ENCODE measurements around the gene ATG9A.

The ATG9A gene

DNA sequence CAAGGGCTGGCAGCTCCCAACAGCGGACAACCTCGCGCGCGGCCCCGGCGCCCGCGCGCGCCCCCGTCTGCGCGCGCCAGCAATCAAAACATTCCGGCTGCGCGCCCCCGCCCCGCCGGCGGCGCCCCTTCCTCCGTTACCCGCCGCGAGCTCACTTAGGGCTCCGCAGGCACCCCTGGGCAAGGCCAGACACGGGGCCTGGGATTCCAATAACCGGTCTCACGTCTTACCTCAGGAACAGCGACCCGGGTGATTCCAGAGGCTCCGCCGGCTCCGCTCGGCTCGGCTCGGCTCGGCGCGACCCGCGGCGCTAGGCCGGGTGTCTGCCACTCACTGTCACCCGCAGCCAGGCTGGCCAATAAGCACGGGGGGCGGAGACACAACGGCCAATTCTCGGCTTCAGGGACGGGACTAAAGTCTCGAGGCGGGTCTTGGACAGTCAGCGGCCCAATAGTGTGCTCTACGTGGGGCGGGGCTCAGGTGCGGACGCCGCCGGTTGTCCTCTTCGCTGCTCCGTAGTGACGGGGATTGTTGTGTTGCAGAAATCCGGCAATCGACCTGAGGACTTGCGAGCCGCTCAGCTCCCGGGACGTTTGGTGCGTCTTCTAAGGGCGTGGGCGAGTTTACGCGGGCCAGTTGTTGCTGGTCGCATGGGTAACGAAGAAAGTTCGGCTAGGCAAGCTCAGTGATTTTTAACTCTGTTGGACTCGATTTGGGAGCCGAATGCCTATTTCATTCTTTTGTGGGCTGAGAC lies at the start of gene ATG9A, which contains the start of gene ANKZF1 (continued):
- peak; percentile 52; the same call in 1 of the 2 replicates for TF ChIP-seq ZNF600 (tag by site-specific recombination; IDR thresholded peaks at IDR 0.05)
- no peak for TF ChIP-seq ZNF747 (tag by site-specific recombination; IDR thresholded peaks at IDR 0.05)
- TF ChIP-seq ZNF2 (tag by site-specific recombination; IDR thresholded peaks at IDR 0.05): 0 out of 2 replicates have a peak, but pooled peaks have one; percentile 57
- TF ChIP-seq, protein P1, sequence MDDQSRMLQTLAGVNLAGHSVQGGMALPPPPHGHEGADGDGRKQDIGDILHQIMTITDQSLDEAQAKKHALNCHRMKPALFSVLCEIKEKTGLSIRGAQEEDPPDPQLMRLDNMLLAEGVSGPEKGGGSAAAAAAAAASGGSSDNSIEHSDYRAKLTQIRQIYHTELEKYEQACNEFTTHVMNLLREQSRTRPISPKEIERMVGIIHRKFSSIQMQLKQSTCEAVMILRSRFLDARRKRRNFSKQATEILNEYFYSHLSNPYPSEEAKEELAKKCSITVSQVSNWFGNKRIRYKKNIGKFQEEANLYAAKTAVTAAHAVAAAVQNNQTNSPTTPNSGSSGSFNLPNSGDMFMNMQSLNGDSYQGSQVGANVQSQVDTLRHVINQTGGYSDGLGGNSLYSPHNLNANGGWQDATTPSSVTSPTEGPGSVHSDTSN (CRISPR knock-in tag; IDR thresholded peaks at IDR 0.05): peak; percentile 99
- no peak for TF ChIP-seq GLI4 (tag by site-specific recombination; IDR thresholded peaks at IDR 0.05)
- TF ChIP-seq ZNF561 (tag by site-specific recombination; IDR thresholded peaks at IDR 0.05; ENCODE audit: borderline replicate concordance): peak; percentile 32; the same call in 1 of the 2 replicates
- peak; percentile 33 for TF ChIP-seq EGR2 (tag by site-specific recombination; IDR thresholded peaks at IDR 0.05; ENCODE audit: low read depth)
- TF ChIP-seq, protein P2, sequence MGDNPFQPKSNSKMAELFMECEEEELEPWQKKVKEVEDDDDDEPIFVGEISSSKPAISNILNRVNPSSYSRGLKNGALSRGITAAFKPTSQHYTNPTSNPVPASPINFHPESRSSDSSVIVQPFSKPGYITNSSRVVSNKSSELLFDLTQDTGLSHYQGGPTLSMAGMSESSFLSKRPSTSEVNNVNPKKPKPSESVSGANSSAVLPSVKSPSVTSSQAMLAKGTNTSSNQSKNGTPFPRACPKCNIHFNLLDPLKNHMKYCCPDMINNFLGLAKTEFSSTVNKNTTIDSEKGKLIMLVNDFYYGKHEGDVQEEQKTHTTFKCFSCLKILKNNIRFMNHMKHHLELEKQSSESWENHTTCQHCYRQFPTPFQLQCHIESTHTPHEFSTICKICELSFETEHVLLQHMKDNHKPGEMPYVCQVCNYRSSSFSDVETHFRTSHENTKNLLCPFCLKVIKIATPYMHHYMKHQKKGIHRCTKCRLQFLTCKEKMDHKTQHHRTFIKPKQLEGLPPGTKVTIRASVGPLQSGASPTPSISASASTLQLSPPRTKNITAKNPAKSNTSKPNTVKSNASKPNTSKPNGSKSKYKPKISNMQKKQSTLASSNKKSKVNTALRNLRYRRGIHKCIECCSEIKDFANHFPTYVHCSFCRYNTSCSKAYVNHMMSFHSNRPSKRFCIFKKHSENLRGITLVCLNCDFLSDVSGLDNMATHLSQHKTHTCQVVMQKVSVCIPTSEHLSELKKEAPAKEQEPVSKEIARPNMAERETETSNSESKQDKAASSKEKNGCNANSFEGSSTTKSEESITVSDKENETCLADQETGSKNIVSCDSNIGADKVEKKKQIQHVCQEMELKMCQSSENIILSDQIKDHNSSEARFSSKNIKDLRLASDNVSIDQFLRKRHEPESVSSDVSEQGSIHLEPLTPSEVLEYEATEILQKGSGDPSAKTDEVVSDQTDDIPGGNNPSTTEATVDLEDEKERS (tag by site-specific recombination; IDR thresholded peaks at IDR 0.05): no peak

DNA sequence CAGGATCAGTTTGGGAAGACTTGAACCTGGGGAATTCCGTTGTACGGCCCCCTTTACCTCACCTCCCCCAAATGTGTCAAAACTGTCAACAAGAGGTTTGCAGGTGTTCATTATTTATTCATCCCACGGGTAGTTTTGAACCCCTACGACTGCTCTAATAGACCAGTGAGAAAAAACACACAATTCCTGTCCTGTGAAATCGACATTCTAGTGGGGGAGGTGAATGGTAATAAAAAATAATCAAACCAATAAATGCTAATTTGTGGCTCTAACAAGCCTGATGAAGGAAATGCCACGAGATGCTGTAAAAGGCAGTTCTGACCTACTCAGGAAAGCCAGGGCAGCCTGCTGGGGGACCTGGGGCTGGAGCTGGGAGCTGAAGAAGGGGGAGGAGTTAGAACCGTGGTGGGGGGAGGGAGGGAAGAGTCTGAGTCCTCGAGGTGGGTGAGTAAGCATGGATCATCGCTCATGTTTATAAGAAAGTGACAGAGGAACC lies 49.3 kb upstream of the ATG9A start:
- Histone ChIP-seq H3K27ac (ENCODE audit: extremely low read depth, low read depth, low read length) (peak overlapping the region; percentile 45), H3K36me3 (ENCODE audit: control insufficient read depth in 2 of 2, insufficient read depth in 1 of 2, low read length in 2 of 2) (peaks cover 0 to 35% of the 10 kb centered on the region in 2 experiments; a peak in 1 of 3 replicates), H3K4me3 (ENCODE audit: low read depth, low read length) (peak overlapping the region; percentile 54), H3K9me3 (ENCODE audit: control insufficient read depth, insufficient read depth, low read depth, low read length) (no peaks in the 10 kb centered on the region), H3K4me1 (ENCODE audit: control insufficient read depth, insufficient read depth, low read length) (peaks cover 6% of the 10 kb centered on the region)
- ChIA-PET CTCF (interaction anchor here (0.6 to 15.0 kb wide), 18 partner anchors 8 to 1007 kb away, joined by 3 to 297 read pairs (median 4); partner anchors contain the start of genes GLB1L, STK16, TUBA4A and TUBA4B), POLR2A (interaction anchor here (0.6 to 1.8 kb wide), 15 partner anchors 13 to 102 kb away, joined by 3 to 18 read pairs (median 6); partner anchors contain the start of genes ABCB6, ANKZF1, ATG9A and CNPPD1)
- TF ChIP-seq FEZF1 (tag by site-specific recombination; IDR thresholded peaks at IDR 0.05) (peak; percentile 50), ZNF707 (tag by site-specific recombination; IDR thresholded peaks at IDR 0.05) (no peak), SCRT1 (tag by site-specific recombination; IDR thresholded peaks at IDR 0.05; ENCODE audit: borderline replicate concordance) (no peak), ZNF366 (tag by site-specific recombination; conservative IDR thresholded peaks at IDR 0.05) (peak; percentile 86), ZBTB17 (tag by site-specific recombination; IDR thresholded peaks at IDR 0.05) (peak; percentile 58; the same call in 1 of the 2 replicates), ZFP69B (tag by site-specific recombination; IDR thresholded peaks at IDR 0.05) (no peak), ZNF335 (tag by site-specific recombination; conservative IDR thresholded peaks at IDR 0.05) (peak; percentile 79), ZEB2 (tag by site-specific recombination; IDR thresholded peaks at IDR 0.05) (no peak), TRIM28 (IDR thresholded peaks at IDR 0.05; ENCODE audit: borderline replicate concordance, low read length) (no peak), ZNF747 (tag by site-specific recombination; IDR thresholded peaks at IDR 0.05) (no peak), PRDM1 (tag by site-specific recombination; IDR thresholded peaks at IDR 0.05) (peak; percentile 77), ZNF2 (tag by site-specific recombination; IDR thresholded peaks at IDR 0.05) (no peak), ZNF391 (tag by site-specific recombination; IDR thresholded peaks at IDR 0.05; ENCODE audit: borderline replicate concordance, low read depth) (no peak), ZNF155 (tag by site-specific recombination; IDR thresholded peaks at IDR 0.05) (no peak), ZNF324 (tag by site-specific recombination; IDR thresholded peaks at IDR 0.05) (no peak)
- TF ChIP-seq, protein P3, sequence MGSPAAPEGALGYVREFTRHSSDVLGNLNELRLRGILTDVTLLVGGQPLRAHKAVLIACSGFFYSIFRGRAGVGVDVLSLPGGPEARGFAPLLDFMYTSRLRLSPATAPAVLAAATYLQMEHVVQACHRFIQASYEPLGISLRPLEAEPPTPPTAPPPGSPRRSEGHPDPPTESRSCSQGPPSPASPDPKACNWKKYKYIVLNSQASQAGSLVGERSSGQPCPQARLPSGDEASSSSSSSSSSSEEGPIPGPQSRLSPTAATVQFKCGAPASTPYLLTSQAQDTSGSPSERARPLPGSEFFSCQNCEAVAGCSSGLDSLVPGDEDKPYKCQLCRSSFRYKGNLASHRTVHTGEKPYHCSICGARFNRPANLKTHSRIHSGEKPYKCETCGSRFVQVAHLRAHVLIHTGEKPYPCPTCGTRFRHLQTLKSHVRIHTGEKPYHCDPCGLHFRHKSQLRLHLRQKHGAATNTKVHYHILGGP (tag by site-specific recombination; IDR thresholded peaks at IDR 0.05): no peak
- TF ChIP-seq, protein P4, sequence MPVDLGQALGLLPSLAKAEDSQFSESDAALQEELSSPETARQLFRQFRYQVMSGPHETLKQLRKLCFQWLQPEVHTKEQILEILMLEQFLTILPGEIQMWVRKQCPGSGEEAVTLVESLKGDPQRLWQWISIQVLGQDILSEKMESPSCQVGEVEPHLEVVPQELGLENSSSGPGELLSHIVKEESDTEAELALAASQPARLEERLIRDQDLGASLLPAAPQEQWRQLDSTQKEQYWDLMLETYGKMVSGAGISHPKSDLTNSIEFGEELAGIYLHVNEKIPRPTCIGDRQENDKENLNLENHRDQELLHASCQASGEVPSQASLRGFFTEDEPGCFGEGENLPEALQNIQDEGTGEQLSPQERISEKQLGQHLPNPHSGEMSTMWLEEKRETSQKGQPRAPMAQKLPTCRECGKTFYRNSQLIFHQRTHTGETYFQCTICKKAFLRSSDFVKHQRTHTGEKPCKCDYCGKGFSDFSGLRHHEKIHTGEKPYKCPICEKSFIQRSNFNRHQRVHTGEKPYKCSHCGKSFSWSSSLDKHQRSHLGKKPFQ (tag by site-specific recombination; IDR thresholded peaks at IDR 0.05): no peak
- TF ChIP-seq, protein P5, sequence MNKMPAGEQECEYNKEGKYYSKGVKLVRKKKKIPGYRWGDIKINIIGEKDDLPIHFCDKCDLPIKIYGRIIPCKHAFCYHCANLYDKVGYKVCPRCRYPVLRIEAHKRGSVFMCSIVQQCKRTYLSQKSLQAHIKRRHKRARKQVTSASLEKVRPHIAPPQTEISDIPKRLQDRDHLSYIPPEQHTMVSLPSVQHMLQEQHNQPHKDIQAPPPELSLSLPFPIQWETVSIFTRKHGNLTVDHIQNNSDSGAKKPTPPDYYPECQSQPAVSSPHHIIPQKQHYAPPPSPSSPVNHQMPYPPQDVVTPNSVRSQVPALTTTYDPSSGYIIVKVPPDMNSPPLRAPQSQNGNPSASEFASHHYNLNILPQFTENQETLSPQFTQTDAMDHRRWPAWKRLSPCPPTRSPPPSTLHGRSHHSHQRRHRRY (tag by site-specific recombination; IDR thresholded peaks at IDR 0.05): no peak

Measured in HEK293 (cell line).